Activated CD8-positive, alpha-beta memory T cell treated with anti-CD3 and anti-CD28 coated beads for 4 hours (primary cell): Measurements from ENCODE around the gene GPR173.

Source experiments
- DNase-seq, 2 donors: peaks; one replicate each; pipeline ENCODE4 v3.0.0-alpha.2; 2020; ENCODE audit warnings: low read depth in 2 of 2

GPR173 gene

GRCh38 chrX:53048169-53049126 is at the start of gene GPR173:
Gene GPR173, plus strand, starts transcription at chrX:53048789. Its CDS starts 27,833 bp downstream, at chrX:53076622.
- DNase-seq, result no peak

GRCh38 chrX:53000447-53001135 is 48.0 kb upstream of the GPR173 start:
- DNase-seq, result no peak

GRCh38 chrX:53001958-53002357 is 46.6 kb upstream of the GPR173 start:
- no peak for DNase-seq

- DNase-seq, result no peak
These were observed 45.5 kb upstream of the GPR173 start for GRCh38 chrX:53003111-53003510.

GRCh38 chrX:53004038-53004437 is 44.6 kb upstream of the GPR173 start:
- DNase-seq, result no peak

- no peak for DNase-seq
These were observed 43.8 kb upstream of the GPR173 start for GRCh38 chrX:53004811-53005210.

- DNase-seq, result no peak
These were observed 43.3 kb upstream of the GPR173 start for GRCh38 chrX:53005327-53005726.

GRCh38 chrX:53009032-53009431 is 39.6 kb upstream of the GPR173 start:
- no peak for DNase-seq

GRCh38 chrX:53013291-53013690 is 35.3 kb upstream of the GPR173 start:
- DNase-seq, result no peak

- no peak for DNase-seq
These were observed 30.0 kb upstream of the GPR173 start for GRCh38 chrX:53018627-53019026.

- DNase-seq, result no peak
These were observed 26.2 kb upstream of the GPR173 start for GRCh38 chrX:53022381-53022780.

GRCh38 chrX:53028678-53029077 is 19.9 kb upstream of the GPR173 start:
- no peak for DNase-seq

GRCh38 chrX:53031380-53031779 is 17.2 kb upstream of the GPR173 start:
- DNase-seq, result no peak

GRCh38 chrX:53036149-53036548 is 12.4 kb upstream of the GPR173 start:
- DNase-seq, result no peak

- no peak for DNase-seq
These were observed 9.4 kb upstream of the GPR173 start for GRCh38 chrX:53039236-53039635.

GRCh38 chrX:53044995-53045394 is 3.6 kb upstream of the GPR173 start:
- DNase-seq, result no peak

- no peak for DNase-seq
These were observed 1.4 kb upstream of the GPR173 start for GRCh38 chrX:53047228-53047627.

GRCh38 chrX:53049127-53049517 is 533 bp downstream of the GPR173 start:
- DNase-seq, result no peak

GRCh38 chrX:53050841-53051240 is 2.3 kb downstream of the GPR173 start:
- DNase-seq, result no peak

GRCh38 chrX:53055244-53055849 is 6.8 kb downstream of the GPR173 start:
- no peak for DNase-seq

- DNase-seq, result no peak
These were observed 7.7 kb downstream of the GPR173 start for GRCh38 chrX:53056292-53056691.

GRCh38 chrX:53065104-53065503 is 16.5 kb downstream of the GPR173 start:
- no peak for DNase-seq

GRCh38 chrX:53071064-53071463 is 22.5 kb downstream of the GPR173 start:
- DNase-seq, result no peak
